SW 1271 (cell line): ENCODE data around the gene RTBDN.
"Not testable (repeated sequence)": the region's sequence is repeated elsewhere in the genome, so short reads cannot be mapped to it uniquely, and the experiment has no call there.

Experiments used
- DNase-seq, 2 experiments: peaks; one replicate each; lab custom pipeline; 2025; lab: John Stamatoyannopoulos, UW

RTBDN gene

DNA sequence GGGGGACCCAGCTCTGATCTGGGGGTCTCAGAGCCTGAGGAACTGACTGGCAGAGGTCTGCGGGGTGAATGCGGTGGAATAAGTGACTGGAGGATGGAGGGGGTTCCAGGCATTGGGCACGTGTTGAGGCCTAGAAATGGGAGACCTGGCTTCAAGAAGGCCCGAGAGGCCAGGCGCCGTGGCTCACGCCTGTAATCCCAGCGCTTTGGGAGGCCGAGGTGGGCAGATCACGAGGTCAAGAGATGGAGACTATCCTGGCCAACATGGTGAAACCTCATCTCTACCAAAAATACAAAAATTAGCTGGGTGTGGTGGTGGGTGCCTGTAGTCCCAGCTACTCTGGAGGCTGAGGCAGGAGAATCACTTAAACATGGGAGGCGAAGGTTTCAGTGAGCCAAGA lies 16.6 kb downstream of the RTBDN start:
- not testable (repeated sequence) for DNase-seq

DNA sequence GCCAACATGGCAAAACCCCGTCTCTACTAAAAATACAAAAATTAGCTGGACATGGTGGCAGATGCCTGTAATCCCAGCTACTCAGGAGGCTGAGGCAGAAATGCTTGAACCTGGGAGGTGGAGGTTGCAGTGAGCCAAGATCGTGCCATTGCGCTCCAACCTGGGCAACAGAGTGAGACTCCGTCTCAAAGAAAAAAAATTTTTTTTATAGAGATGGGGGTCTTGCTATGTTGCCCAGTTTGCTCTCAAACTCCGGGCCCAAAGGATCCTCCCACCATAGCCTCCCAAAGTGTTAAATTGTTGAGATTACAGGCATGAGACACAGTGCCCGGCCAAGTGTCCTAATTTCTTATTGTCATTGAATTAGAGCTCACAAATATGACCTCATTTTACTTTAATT lies 17.2 kb downstream of the RTBDN start:
- DNase-seq = not testable (repeated sequence)

DNA sequence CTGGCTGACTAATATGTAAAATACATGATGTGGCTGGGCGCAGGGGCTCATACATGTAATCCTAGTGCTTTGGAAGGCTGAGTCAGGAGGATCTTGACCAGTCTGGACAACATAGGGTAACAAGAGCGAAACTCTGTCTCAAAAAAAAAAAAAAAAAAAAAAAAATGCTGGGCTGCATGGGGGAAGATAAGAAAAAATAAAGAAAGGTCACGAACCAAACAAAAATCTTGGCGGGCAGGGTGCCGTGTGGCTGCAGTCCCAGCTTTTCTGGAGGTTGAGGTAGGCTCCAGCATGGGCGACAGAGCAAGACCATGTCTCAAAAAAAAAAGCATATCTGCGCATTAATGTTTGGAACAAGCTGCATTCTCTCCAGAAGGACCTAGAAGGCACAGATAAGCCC lies 19.3 kb downstream of the RTBDN start:
- no peak for DNase-seq

- DNase-seq = peak; percentile 62 to 78
Measured at GRCh38 chr19:12806242-12807081, 27.9 kb downstream of the RTBDN start, which contains the start of gene RNASEH2A. Gene RNASEH2A (plus strand): TSS chr19:12806584. CDS start chr19:12806674, 90 bp downstream.

GRCh38 chr19:12804051-12804450 lies 30.3 kb downstream of the RTBDN start:
- DNase-seq = no peak

GRCh38 chr19:12802267-12803106 lies 31.9 kb downstream of the RTBDN start:
- DNase-seq = no peak

GRCh38 chr19:12801466-12802266 lies 32.7 kb downstream of the RTBDN start, which contains the start of the genes PRDX2 and THSD8:
Gene PRDX2 (minus strand): TSS chr19:12801800. CDS start chr19:12801261, 539 bp downstream.
Gene THSD8 (plus strand): TSS chr19:12802069. CDS start chr19:12802072, 3 bp downstream.
- DNase-seq = no peak

DNA sequence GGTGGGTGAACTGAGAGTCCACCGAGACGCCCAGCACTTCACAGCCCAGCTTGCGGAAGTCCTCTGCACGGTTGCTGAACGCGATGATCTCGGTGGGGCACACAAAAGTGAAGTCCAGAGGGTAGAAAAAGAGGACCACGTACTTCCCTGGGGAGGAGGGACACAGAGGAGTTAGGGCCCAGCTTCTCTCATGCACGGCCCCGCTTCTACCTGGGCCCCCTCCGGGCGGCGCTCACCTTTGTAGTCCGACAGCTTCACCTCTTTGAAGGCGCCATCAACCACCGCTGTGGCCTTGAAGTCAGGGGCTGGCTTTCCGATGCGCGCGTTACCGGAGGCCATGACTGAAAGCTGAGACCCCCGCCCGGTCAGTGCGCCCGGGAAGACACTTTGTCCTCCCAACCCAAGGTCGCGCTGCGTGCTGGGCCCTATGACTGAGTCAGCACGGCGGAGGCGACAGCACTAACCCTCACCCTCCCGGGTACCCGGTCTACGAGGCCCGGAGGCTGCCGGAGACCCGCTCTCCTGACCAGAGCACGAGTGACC lies 33.4 kb downstream of the RTBDN start:
- DNase-seq = no peak

DNA sequence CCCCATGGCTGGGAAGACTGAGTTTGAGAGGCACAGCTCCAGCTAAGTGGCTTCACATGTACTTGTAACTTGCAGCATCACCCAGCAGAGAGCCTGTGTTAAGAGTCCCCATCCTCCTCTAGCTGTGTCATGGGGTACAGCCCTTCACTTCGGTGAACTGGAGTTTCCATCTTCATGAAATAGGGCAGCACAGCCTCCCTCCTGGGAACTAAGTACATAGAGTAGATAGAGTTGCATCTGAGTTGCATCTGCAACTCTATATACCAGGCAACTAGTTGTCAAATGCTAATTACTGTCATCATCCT lies 34.0 kb downstream of the RTBDN start:
- DNase-seq = no peak

DNA sequence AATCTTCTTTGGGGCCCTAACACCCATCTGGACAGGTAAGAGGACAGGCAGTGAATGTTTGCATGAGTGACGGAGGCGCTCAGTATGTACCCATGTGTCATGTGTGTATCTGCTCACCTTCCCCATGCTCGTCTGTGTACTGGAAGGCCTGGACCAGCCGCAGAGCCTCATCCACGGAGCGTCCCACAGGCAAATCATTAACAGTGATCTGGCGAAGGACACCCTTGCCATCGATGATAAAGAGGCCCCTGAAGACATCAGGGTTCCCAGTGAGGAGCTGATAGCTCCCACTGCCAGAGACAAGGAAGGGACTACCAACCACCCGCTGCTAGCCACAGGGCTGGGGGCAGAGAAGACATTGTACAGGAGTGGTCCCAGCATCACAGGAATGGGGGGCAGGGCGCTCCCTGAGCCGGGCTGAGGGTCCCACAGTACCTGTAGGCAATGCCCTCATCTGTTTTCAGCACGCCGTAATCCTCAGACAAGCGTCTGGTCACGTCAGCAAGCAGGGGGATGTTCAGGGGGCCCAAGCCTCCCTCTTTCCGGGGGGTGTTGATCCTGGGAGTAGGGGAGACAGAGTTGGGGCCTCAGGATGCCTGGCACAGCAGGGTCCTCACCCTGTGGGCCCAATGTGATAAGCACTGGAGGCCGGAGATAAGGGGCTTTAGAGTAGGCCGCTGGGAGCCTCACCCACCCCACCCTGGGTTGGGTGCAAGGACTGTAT lies 34.5 kb downstream of the RTBDN start:
- DNase-seq = no peak

DNA sequence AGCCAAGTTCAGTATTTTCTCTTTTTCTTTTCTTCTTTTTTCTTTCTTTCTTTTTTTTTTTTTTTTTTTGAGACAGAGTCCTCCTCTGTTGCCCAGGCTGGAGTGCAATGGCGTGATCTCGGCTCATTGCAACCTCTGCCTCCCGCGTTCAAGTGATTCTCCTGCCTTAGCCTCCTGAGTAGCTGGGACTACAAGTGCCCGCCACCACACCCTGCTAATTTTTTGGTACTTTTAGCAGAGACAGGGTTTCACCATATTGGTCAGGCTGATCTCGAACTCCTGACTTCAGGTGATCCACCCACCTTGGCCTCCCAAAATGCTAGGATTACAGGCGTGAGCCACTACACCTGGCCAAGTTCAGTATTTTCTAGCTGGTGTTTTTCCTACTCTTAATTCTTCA lies 36.8 kb downstream of the RTBDN start:
- DNase-seq = not testable (repeated sequence)

- no peak for DNase-seq
Measured at GRCh38 chr19:12797141-12797587, 37.2 kb downstream of the RTBDN start.

DNA sequence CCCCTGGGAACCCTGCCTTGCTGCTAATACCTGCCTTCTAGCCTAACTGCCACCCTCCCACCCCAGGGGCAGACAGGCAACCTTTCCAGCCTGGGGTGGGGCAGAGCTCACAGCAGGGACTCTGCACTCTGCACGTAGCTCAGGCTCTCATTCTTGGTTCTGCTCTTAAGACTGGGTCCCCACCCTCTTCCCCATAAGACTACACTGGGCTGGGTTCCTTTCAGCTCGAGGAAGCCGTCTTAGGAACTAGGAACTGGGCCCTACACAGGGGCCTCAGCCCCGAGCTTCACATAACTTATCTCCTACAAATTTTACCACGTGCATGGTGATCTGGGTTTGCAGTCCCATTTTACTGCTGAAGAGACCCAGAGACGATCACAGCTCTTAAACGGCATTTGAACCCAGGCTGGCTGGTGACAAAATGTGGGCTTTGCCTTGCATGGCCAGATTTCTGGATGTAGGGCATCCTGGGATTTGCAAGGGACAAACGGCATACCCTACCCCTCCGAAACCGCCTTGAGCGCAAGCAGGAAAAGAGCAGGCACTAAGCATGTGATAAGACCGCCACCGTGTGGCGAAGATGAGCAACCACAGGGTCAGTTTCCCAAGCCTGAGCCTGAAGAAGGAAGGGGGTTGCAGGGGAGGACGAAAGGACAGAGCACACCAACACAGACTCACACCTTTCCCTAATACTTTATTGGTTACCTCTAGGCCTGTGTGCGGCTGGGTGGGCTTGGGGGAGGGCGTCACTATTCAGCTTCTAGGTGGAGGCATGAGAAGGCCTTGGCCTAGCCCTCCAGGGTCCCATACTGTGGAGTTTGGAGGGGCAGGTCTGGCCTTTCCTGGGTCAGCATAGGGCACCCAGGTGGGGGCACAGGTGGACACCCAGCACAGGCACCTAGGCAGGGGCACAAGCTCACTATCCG lies 38.0 kb downstream of the RTBDN start:
- DNase-seq = peak; percentile 33 to 75

- no peak for DNase-seq
Measured at GRCh38 chr19:12794971-12795381, 39.4 kb downstream of the RTBDN start.

DNA sequence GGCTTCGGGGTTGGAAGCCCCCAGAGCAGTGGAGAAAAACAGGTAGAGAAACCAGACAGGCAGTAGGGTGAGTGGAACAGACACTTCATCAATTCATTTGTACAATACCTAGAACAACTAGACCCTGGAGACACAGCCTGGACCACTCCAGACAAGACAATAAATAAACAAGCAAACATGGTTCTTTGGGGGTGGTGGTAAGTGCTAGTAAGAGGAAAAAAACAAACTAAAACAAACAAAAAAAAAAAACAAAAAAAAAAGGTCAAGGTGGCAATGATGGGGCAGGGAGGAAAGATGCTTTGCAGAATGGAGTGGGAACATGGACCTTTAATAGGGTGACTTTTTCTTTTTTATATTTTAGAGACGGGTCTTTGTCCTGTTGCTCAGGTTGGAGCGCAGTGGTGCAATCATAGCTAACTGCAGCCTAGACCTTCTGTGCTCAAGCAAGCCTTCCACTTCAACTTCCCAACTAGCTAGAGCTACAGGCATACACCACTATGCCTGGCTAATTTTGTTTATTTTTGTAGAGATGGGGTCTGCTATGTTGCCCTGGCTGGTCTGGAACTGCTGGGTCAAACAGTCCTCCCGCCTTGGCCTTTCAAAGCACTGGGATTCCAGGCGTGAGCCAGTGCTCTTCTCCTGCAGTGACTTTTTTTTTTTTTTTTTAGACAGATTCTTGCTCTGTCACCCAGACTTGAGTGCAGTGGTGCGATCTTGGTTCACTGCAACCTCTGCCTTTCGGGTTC lies 40.0 kb downstream of the RTBDN start:
- DNase-seq = no peak

- peak; percentile 77 to 86 for DNase-seq
Measured at GRCh38 chr19:12793290-12794195, 40.8 kb downstream of the RTBDN start.

- peak in 1 of 2 experiments; percentile 44 for DNase-seq
Measured at GRCh38 chr19:12792853-12793289, 41.5 kb downstream of the RTBDN start.
